Measurements from ENCODE around the gene DOCK11.

The DOCK11 gene

DNA sequence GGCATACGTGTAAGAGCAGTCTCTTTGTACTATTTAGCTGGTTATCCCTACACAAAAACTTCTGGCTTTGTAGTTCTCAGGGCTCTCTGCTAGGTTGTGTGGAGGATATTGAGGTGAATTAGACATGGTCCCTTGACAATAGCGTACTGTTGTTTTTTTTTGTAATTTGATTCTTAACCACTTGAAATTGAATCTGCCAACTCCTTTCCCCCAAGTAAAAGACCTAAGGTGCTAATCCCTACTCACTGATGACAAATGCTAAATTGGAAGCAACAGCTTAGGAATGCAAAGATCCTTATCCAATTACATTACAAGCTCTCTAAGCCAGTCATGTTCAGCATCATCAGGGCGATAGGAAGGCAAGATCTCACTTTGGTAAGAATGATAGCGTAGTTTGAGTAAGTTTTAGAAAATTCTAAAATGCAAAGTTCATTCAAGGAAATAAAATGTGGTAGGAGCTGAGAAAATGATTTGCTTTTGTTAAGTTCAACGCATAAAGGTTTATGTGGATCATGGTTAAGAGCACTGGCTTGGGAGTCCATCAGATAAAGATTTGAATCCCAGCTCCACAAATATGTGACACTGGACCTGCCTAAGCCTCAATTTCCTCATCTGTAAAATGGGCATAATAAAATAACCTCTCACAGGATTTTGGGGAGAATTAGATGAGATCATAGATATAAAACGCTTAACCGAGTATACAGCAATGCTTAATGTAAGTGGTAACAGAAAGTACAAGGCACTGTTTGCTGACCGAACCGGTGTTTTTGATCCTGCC, 39.3 kb downstream of the DOCK11 start:
- DNase-seq = no peak

DNA sequence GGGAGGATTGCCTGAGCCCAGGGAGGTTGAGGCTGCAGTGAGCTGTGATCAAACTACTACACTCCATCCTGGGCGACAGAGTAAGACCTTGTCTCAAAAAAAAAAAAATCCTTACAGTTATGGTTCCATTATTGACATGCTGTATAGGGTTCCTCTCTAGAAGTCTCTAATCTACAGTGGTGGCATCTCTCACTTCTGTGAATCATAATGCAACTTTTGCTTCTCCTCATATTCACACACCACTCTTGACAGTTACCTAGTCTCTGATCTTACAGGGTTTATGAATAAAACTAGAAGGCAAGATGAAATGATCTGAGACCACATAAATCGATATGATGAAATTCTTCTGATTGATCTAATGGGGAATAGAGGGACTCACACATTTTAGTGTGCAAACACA, 40.6 kb downstream of the DOCK11 start:
- no peak for DNase-seq

DNA sequence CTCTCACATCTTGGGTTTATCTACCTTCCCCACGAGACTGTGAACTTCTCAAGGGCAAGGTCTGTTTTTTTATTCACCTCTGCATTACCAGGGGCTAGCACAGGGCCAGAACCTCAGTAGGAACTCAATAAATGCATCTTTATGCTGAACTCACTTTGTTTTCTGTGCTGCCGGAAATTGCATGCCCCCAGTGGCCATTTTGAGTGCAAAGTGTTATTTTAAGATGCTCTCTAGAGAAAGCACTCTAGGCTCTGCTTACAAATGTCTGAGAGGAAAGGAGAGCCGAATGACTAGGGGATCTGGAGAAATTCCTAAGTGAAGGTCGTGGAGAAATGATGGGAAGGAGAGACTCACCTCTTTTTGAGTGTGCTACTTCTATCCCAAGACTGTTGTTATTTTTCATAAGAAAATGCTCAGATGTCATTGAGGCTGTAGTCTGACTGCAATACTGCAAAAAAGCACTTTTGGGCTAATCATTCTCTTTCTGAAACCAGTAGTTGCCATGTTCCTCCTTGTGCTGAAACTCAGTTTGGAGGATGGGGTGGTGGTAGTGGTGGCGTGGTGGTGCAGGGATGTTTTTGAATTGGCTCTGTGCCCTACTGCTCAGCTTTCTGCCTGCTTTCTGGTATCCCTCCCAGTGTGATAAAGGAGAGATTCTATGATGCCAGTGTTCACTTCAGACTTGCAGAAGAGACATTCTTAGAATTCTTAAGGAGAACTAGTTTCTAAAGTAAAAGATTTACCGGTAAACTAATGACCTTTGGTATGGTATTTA, 41.3 kb downstream of the DOCK11 start:
- no peak for DNase-seq

DNA sequence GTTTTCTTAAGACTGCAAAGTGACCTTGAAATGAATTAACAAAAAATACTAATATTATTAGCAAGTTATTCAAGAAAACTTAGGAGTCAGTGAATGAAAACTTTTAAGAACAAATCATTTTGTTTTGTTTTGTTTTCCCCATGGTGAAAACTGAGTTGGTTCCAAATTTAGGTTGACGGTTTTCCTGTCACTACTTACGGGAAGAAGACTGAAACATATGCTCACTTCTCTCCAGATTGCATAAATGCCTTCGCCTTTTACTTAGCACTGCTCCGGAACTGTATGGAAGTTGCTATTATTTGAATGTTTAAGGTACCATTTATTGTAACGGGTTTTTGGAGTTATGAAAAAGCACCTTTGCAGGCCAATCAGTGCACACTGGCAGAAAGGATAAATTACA, 42.8 kb downstream of the DOCK11 start:
- no peak for DNase-seq

DNA sequence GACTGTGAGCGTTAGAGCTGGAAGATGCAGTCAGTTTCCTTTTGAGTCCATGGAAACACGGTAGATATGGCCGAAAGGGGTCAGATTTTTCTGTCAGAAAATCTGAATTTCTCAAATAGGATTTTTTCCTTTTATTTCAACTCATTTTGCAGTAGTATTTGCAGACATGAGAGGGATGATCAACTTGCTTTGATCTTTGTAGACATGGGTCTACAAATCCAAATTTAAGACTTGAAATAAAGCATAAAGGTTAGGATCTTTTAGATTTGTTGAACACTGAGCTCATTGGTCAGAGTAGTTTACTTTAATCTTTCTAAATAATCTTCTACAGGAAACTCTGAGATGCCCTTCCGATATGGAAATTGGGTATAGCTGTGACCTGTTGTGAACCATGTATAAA, 44.7 kb downstream of the DOCK11 start:
- DNase-seq = no peak

DNA sequence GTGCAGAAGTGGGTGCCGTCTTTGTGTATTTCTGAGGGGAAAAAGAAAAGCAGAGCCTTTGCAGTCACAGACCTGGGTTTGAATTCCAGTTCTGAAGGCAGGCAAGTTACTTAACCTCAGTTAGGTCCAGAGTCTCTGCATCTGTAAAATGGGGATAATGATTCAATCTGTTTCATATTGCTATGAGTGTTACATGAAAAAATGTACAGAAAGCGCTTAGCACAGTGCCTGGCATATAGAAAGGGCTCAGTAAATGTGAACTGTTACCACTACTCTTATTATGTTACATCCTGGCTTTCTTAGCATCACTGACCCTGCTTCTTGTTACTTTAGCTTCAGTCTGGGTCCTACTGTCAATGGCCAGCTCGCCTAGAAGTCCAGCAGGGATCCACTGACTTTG, 45.9 kb downstream of the DOCK11 start:
- DNase-seq = no peak

DNA sequence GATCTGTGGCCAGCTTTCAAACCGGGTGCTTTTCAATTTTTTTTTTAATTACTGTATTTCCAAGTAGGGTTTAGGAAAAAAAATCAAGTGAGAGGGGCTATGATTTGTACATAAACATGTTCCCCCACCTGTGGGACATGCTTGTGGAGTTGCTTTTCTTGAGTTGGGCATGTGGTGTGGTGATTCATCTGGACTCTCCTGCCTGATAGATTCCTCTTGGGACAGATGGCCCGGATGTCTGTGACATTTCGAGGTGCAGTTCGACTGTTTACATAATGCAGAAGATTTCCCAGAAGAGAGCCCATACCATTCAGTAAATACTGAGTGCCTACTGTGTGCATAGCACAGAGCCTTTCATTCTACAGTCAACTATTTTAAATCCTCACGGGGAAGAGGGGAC, 49.9 kb downstream of the DOCK11 start:
- DNase-seq = no peak

DNA sequence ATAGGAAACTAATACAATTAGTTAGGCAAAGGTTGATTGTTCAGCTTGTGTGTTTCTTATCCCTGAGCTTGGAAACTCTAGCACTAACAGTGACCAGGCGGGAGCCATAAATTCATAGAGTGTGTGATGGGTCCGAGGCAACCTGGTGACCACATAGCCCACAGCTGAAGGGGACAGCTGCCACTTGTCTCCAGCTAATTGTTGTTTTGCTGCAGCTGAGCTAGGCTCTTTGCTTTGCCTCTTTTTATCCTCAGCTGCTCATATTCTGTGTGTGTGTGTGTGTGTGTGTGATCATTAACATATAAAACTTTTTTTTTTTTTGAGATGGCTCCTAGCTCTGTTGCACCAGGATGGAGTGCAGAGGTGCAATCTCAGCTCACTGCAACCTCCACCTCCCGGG, 53.2 kb downstream of the DOCK11 start:
- DNase-seq = no peak

DNA sequence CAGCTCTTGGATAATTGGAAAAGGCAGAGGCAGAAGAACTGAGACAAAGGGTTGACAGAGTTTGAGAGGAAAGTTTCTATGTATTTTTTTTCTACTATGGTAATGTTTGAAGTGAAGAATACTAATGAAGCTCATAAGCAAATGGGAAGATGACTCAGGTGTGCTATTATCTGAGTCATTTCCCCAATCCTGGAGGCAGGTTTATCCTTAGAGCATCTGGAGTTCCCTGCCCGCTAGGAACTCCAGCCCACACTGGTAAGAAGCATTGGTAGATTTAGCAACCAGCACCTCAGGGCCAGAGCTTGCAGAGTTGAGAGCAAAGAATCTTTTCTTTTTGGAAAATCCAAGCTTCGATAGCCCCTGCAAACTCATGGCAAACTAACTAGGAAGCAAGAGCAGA, 55.2 kb downstream of the DOCK11 start:
- DNase-seq = no peak

DNA sequence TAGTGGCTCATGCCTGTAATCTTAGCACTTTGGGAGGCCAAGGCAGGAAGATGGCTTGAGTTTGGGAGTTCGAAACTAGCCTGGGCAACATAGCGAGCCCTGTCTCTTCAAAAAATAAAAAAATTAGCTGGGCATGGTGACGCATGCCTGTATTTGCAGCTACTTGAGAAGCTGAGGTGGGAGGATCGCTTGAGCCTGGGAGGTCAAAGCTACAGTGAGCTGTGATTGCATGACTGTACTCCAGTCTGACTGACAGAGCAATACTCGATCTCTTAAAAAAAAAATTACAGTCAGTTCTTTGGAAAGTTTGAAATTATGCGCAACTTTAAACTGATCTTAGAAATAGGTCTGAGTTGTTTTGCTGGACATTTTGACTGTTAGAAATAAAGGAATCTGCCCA, 55.8 kb downstream of the DOCK11 start:
- DNase-seq = no peak

DNA sequence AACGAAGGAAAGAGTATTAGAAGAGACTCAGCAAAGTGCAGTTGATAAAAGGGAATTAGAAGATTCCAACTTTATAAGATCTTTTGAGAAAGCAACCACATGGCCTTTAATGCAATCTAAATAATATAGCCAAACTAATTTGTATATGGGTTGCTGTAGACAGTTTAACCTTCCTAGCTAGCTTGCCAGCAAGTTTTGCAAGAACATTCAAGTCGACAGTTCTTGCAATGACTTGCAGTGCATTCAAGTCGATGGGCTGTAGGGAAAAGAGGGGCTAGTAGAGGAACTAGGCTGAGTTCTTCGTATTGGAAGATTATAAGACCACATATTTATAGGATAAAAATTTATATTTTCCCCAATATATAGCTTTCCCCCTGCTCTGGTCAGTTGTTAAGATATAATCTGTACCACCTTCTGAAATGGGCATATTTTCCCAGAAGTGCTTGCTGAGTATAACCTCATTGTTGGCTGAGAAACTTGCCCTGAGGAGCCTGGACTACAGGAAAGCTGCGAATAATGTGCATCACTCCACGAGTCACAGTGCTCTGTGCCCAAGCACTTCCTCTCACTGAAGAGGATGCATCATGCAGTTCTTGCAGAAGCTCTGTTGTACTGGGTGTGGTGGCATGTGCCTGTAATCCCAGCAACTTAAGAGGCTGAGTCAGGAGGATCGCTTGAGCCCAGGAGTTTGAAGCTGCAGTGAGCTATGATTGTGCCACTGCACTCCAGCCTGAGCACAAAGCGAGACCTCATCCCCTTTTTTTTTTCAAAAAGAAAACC, 56.7 kb downstream of the DOCK11 start:
- DNase-seq = no peak

DNA sequence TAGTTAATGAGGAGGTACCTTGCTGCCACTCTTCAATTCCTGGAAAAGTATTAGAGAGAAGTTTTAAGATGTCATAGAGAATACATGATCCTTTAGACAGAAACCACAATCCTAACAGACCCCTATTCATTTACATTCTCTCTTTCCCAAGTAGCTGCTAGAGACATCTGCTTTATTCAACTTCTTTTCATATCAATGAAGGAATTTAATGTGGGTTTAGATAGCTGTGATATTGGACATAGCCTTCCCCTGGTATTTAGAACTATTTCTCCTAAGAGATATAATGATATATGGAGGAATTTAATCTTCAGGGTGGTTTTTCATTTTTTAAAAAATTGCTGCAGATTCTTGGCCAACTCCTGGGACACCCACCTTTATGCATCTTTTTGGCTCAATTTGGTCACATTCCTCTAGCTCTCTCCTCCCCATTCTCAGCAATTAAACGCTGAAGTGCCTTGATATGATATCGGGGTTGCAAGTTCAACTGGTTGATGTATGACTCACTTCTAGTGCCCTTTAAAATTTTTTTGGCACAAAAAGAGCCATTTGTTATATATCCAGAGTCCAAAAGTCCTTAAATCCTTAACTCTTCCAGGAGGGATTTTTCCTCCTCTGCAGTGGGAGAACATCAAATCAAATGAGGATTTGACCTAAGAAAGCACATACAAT, 57.6 kb downstream of the DOCK11 start:
- DNase-seq = no peak

DNA sequence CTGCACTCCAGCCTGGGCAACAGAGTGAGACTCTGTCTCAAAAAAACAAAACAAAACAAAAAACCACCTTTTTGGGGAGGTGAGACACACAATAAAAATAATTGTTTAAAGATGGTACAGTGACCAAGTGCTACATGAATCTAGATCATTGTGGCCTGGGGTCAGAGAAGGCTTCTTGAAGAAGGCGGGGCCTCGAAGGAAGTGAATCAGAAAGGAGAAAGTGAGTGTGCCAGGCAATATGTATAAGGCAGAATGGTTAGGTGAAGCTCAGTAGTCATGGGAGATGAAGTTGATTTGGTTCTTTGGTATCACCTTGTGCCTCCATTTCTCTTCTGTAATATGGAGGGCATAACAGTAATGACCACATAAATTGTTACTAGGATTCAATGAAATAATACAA, 58.9 kb downstream of the DOCK11 start:
- DNase-seq = no peak

DNA sequence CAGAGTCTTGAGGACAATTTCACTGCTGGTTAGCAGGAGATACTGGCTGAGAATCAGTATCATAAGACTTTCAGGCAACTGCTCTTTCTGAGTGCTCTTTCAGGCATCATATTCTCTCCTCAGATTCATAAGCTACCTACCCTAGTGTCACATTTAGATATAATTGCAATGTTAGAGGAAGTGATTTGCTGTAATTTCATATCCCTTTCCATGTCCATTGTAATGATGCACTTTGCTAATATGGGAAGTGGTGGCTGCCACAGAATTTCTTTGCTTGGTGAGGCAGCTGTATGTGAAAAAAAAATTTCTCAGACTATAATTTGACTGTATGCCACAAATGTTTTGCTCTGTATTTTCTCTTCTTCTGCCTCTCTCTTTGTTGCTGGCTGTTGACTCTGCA, 63.3 kb downstream of the DOCK11 start:
- DNase-seq = no peak

DNA sequence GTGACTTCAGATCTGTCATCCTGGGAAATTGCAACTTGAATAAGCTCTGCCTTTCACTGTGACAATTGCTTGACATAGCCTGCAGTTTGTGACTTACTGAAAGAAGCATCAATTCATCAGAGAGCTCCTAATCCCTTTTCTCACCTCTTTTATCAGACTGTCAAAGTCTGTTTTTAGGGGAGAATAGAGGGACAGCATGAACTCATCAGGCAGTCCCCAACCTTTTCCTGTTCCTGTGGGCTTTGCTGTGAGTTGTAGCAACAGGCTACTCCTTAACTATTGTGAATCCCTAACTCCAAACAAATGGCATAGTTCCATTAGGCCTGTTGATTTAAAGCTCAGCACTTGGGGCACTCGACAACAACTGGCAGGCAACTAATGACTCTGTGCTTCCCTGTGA, 64.9 kb downstream of the DOCK11 start:
- no peak for DNase-seq

DNA sequence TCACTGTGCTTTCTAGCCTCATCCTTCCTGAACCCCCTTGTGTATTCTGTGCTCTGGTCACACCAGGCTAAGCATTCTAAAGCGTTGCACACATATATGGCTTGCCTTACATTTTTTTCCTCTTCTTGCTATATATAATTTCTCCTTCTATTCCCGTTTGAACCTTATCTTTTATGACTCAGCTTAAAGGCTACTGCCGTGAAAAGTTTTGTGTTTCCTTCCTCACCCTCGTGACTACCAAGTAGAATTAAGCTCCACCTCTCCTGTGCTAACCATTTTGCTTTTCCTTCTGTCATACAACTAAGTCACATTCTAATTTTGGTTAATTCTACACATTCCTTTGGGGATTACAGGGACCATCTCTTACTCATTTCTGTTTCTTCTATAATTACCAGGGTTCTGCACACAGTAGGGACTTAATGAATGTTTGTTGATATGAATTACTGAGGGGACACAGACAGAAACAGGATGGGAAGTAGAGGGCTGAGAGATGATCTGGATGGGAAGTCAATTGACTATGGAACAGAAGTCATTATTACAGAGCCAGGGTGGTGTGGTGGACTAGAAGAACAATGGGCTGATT, 67.1 kb downstream of the DOCK11 start:
- DNase-seq = no peak

DNA sequence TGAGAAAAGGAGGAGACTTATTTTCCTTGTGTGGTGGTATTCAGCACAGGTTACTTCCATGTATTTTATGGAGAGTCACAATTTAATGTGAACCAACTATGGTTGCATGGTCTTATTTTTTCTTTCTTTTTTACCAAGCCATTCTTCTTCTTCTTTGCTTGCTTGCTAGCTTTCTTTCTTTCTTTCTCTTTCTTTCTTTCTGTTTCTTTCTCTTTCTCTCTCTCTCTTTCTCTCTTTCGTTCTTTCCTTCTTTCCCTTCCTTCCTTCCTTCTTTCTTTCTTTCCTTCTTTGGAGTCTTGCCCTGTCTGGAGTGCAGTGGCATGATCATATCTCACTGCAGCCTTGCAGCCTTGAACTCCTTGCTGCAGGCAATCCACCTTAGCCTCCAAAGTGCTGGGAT, 68.9 kb downstream of the DOCK11 start:
- DNase-seq = no peak

DNA sequence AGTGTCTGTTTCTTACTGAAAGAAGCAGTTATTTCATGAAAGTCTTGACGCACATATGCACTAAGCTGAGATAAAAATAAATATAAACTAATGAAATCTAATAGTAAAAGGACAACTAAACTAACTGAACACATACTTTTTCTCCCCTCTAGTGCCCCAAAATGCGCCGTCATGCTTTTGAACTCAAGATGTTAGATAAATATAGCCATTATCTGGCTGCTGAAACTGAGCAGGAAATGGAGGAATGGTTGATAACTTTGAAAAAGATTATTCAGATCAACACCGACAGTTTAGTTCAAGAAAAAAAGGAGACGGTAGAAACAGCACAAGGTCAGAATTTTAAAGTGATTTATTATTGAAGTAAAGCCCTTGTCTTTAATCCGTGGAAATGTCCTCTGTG, 70.2 kb downstream of the DOCK11 start:
- DNase-seq = no peak

DNA sequence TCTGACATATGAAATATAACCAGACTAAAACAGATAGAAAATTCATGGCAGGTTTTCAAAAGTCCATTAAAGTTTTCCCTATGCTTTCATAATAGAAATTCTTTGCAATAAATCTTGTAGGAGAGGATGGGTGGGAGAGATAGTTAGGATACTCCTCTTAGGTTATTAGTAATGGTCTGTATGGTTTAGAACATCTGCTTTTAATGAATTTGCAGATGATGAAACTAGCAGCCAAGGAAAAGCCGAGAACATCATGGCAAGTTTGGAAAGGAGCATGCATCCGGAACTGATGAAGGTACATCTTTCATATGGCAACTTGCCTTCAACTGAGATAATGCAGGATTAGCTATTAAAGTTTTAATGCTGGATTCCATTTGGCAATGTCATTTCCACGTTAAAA, 70.7 kb downstream of the DOCK11 start:
- DNase-seq = no peak

DNA sequence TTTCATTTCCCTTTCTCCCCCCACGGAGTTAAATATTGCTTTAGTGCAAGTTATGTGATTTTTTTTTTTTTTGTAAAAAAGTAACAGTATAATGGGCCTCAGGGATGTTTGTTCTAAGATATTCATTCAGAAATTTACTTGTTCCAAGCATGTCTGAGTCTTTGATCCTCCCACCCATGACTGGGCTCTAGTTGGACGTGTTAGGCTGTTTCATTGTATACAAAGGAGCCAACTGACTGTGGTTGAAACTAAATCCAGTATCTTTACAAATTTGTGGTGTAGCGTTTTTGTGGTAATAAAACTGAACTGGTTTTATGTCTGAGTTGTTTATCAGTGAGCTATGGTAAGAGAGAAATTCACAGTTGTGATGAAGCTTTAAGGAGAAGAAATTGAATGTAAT, 74.1 kb downstream of the DOCK11 start:
- DNase-seq = no peak

DNA sequence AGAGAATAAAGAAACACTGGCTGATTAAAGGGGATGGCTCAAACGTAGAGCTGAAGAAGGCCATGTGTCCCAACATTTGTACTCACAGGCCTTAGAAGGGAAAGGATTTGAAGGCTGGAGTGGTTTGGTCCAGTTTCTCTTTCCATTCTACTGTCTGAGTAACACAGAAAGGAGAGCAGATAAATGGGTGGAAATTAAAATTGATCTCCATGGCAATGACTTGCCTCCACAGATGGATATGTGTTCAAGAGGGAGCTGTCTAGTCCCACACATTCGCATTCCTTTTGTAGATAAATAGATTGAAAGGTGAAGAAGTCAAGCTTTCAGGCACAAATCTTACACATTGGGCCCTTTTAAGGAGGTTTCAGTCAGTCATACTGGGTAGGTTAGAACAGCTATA, 74.6 kb downstream of the DOCK11 start:
- no peak for DNase-seq

DNA sequence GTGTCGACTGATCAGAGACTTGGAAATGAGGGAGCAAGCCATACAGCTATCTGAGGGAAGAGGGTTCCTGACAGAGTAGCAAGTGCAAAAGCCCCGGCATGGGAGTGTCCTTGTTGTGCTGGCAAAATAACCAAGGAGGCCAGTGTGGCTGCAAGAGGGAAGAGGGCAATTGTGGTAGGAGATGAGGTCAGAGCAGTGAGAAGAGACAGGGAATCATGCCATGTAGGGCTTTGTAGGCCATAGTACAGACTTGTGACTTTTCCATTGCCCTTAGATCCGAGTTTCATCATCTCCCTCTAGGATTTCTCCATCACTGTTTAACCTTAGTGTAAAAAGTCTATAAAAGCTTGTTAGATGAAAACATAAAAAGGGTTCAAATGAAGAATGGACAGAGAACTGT, 76.2 kb downstream of the DOCK11 start:
- DNase-seq = no peak

DNA sequence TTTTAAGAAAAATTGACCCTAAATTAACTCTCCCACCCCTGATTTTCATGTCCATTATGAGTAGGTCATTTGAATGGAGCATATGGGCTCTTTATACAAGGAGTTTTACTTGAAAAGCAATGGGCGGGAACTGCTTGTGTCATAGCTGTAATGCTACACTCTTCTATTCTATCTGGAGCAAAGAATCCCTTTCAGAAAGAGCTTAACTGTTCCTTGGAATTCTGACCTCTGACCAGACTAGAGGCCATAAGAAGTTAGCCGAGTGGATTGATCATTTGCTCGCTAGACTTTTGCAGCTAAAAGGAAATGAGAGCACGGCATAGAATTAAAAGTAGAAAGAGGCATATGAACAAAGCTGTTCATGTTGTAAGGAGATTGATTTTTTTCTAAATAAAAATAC, 79.1 kb downstream of the DOCK11 start:
- DNase-seq = no peak

All from DMS79 (cell line).